GM19025 (cell line): ENCODE measurements around the gene MIR17HG.

ENCODE experiments used
- ATAC-seq: cut with Tn5 transposase; IDR thresholded peaks from one replicate; pipeline ENCODE4 v1.9.1; 2021; ENCODE audit warnings: mild to moderate bottlenecking, low read depth, moderate library complexity; ENCODE audit not compliant: unreplicated experiment

MIR17HG gene

GRCh38 chr13:91368101-91368500, 20.6 kb downstream of the MIR17HG start:
- ATAC-seq, result no peak

GRCh38 chr13:91368676-91369440, 21.4 kb downstream of the MIR17HG start:
- ATAC-seq, result no peak

GRCh38 chr13:91369441-91369831, 21.9 kb downstream of the MIR17HG start:
- ATAC-seq, result no peak

- ATAC-seq, result no peak
Measured at GRCh38 chr13:91370501-91370900, 23.0 kb downstream of the MIR17HG start.

GRCh38 chr13:91372911-91373310, 25.4 kb downstream of the MIR17HG start:
- ATAC-seq, result no peak

GRCh38 chr13:91375116-91375729, 27.7 kb downstream of the MIR17HG start:
- ATAC-seq, result peak; percentile 85

- ATAC-seq, result no peak
Measured at GRCh38 chr13:91381371-91381770, 33.9 kb downstream of the MIR17HG start.

GRCh38 chr13:91383836-91384235, 36.3 kb downstream of the MIR17HG start:
- ATAC-seq, result no peak

- no peak for ATAC-seq
Measured at GRCh38 chr13:91384896-91385295, 37.4 kb downstream of the MIR17HG start.

- ATAC-seq, result no peak
Measured at GRCh38 chr13:91389186-91389585, 41.7 kb downstream of the MIR17HG start.

GRCh38 chr13:91397595-91397994, 50.1 kb downstream of the MIR17HG start:
- ATAC-seq, result no peak

GRCh38 chr13:91398413-91399188, 51.1 kb downstream of the MIR17HG start, which contains the start of gene GPC5:
Gene GPC5, plus strand, starts transcription at chr13:91398621.
- peak; percentile 97 for ATAC-seq

GRCh38 chr13:91399189-91400062, 51.9 kb downstream of the MIR17HG start:
- ATAC-seq, result peak; percentile 15

GRCh38 chr13:91400063-91400399, 52.5 kb downstream of the MIR17HG start:
- ATAC-seq, result no peak

GRCh38 chr13:91400671-91401070, 53.2 kb downstream of the MIR17HG start:
- no peak for ATAC-seq

- no peak for ATAC-seq
Measured at GRCh38 chr13:91401920-91402319, 54.4 kb downstream of the MIR17HG start.
